ENCODE data around the gene YPEL2. TPM values are rescaled to one million over a fixed set of nuclear protein-coding genes. Genes with fewer than 3 reads are reported as not detected.

Gene YPEL2
- total and polyA plus RNA-seq, 2 of the 13 experiments (the other 11 are each of a cell fraction or from before 2014, with no cell fraction given), result 8.5 to 21.1 TPM

- TF ChIP-seq FOXP4 (CRISPR knock-in tag; IDR thresholded peaks at IDR 0.05) (0 out of 2 replicates have a peak, but pooled peaks have one; percentile 0), ZNF510 (CRISPR knock-in tag; IDR thresholded peaks at IDR 0.05; ENCODE audit: low read depth) (peak; percentile 47; the same call in 1 of the 2 replicates)
Measured at GRCh38 chr17:59292174-59292523, 39.3 kb upstream of the YPEL2 start (continued).

- intact Hi-C loops (cut with micrococcal nuclease; ENCODE audit: unreplicated experiment), result loop anchor here (5.0 kb wide), 1 partner anchor 1464 kb away; no protein-coding TSS in a partner anchor
- Histone ChIP-seq H3K27ac (ENCODE audit: extremely low read length, insufficient read depth, low read length) (peak overlapping the region; percentile 78), H3K4me2 (ENCODE audit: low read depth, low read length) (peak overlapping the region; percentile 76), H3K79me2 (ENCODE audit: insufficient read depth, low read length) (no peaks in the 10 kb centered on the region), H3K36me3 (replicated peaks in 1 of 2; ENCODE audit: control insufficient read depth in 1 of 2, insufficient read depth in 2 of 2, low read length in 2 of 2) (no peaks in the 10 kb centered on the region), H3K27me3 (ENCODE audit: control insufficient read depth in 1 of 2, insufficient read depth in 2 of 2, low read length in 2 of 2) (no peaks in the 10 kb centered on the region), H3K9me3 (ENCODE audit: low read length) (no peaks in the 10 kb centered on the region), H2AFZ (ENCODE audit: low read length) (no peak overlapping the region), H3K4me3 (replicated peaks in 1 of 3; ENCODE audit: insufficient read depth in 1 of 3, low read depth in 2 of 3, low read length in 3 of 3) (no peak overlapping the region), H3K9ac (ENCODE audit: insufficient read depth, low read depth, low read length) (no peak overlapping the region), H3K4me1 (ENCODE audit: insufficient read depth, low read length) (peaks cover 51% of the 10 kb centered on the region), H4K20me1 (ENCODE audit: insufficient read depth, low read length) (no peaks in the 10 kb centered on the region)
- BruUV-seq (replicated peaks), result no TSS peak
- DNase-seq (ENCODE audit: low spot score) (no peak), ATAC-seq (peak; percentile 36; the same call in 1 of the 3 replicates), FAIRE-seq (no peak)
- in situ Hi-C loops (cut with HindIII; ENCODE audit: extremely low pct_ligation_motif_present, low pct_unique_long_range_greater_than_20kb), result no loop called here
- ChIA-PET CTCF (ENCODE audit: low intra/inter-chr PET ratio, low total read pairs) (no interaction called here), POLR2A (no interaction called here)
- 21% methylated on average over 2 of the region's 2 CpGs for whole genome bisulfite sequencing (ENCODE audit: low lambda C conversion rate)
- TF ChIP-seq KLF16 (CRISPR knock-in tag; IDR thresholded peaks at IDR 0.05), result 0 out of 4 replicates have a peak, but pooled peaks of 1 of the 2 experiments have one; percentile 2
- 0 out of 2 replicates have a peak, but pooled peaks have one; percentile 10 for TF ChIP-seq RXRB (CRISPR knock-in tag; IDR thresholded peaks at IDR 0.05; ENCODE audit: borderline replicate concordance)
- TF ChIP-seq CEBPG (CRISPR knock-in tag; IDR thresholded peaks at IDR 0.05), result peak; percentile 57
- 0 out of 2 replicates have a peak, but pooled peaks have one; percentile 38 for TF ChIP-seq NAIF1 (CRISPR knock-in tag; IDR thresholded peaks at IDR 0.05; ENCODE audit: borderline replicate concordance)
- TF ChIP-seq ZNF441 (CRISPR knock-in tag; IDR thresholded peaks at IDR 0.05; ENCODE audit: borderline replicate concordance), result 0 out of 2 replicates have a peak, but pooled peaks have one; percentile 27
- TF ChIP-seq HNF4A (CRISPR knock-in tag; IDR thresholded peaks at IDR 0.05), result peak; percentile 42; the same call in 1 of the 2 replicates
- peak; percentile 46; the same call in 1 of the 2 replicates for TF ChIP-seq CEBPB (IDR thresholded peaks at IDR 0.05; ENCODE audit: borderline replicate concordance, low read depth, low read length)
- TF ChIP-seq MED1 (CRISPR knock-in tag; IDR thresholded peaks at IDR 0.05), result peak; percentile 32; the same call in 1 of the 2 replicates
- 0 out of 2 replicates have a peak, but pooled peaks have one; percentile 24 for TF ChIP-seq KLF12 (CRISPR knock-in tag; IDR thresholded peaks at IDR 0.05; ENCODE audit: borderline replicate concordance)
- TF ChIP-seq YEATS4 (CRISPR knock-in tag; IDR thresholded peaks at IDR 0.05; ENCODE audit: borderline replicate concordance), result peak; percentile 37; the same call in 1 of the 2 replicates
- TF ChIP-seq ZNF605 (CRISPR knock-in tag; IDR thresholded peaks at IDR 0.05), result no peak
- TF ChIP-seq FOXP4 (CRISPR knock-in tag; IDR thresholded peaks at IDR 0.05), result 0 out of 2 replicates have a peak, but pooled peaks have one; percentile 18
- no peak for TF ChIP-seq ZNF235 (CRISPR knock-in tag; IDR thresholded peaks at IDR 0.05; ENCODE audit: borderline replicate concordance)
- TF ChIP-seq SIX1 (CRISPR knock-in tag; IDR thresholded peaks at IDR 0.05; ENCODE audit: borderline replicate concordance), result peak; percentile 8; the same call in 1 of the 2 replicates
- TF ChIP-seq MEIS1 (CRISPR knock-in tag; IDR thresholded peaks at IDR 0.05; ENCODE audit: borderline replicate concordance), result 0 out of 2 replicates have a peak, but pooled peaks have one; percentile 29
- 0 out of 2 replicates have a peak, but pooled peaks have one; percentile 27 for TF ChIP-seq E2F1 (CRISPR knock-in tag; IDR thresholded peaks at IDR 0.05)
- no peak for TF ChIP-seq PITX1 (CRISPR knock-in tag; IDR thresholded peaks at IDR 0.05)
Measured at GRCh38 chr17:59296190-59296589, 35.3 kb upstream of the YPEL2 start.
